Liver (tissue), 9 donors: ENCODE results near the gene CFAP251. TPM values are rescaled to one million over a fixed set of nuclear protein-coding genes. Genes with fewer than 3 reads are reported as not detected.

Source experiments
- DNase-seq: peaks from one replicate; pipeline ENCODE4 v3.0.0-alpha.2; 2017; ENCODE audit warnings: low spot score
- H3K27ac ChIP-seq, 2 donors: one replicate each; pipeline ENCODE4 v1.7.0; 2013; ENCODE audit warnings: inconsistent platforms in 2 of 2, low read length in 2 of 2, control low read depth in 1 of 2, low read depth in 1 of 2, mild to moderate bottlenecking in 1 of 2
- H3K27me3 ChIP-seq, 4 donors: one replicate each; pipeline versions ENCODE4 v1.6.1 to v1.7.0; 2013; ENCODE audit warnings: low read length in 3 of 4, inconsistent platforms in 1 of 4, mild to moderate bottlenecking in 1 of 4, moderate library complexity in 1 of 4; ENCODE audit not compliant: control insufficient read depth in 4 of 4, insufficient read depth in 4 of 4
- H3K36me3 ChIP-seq, 4 donors: one replicate each; pipeline versions ENCODE4 v1.6.1 to v1.7.0; 2013; ENCODE audit warnings: low read length in 3 of 4, mild to moderate bottlenecking in 3 of 4, low read depth in 1 of 4, moderate library complexity in 1 of 4; ENCODE audit not compliant: control insufficient read depth in 4 of 4, insufficient read depth in 3 of 4
- H3K4me1 ChIP-seq, 4 donors: one replicate each; pipeline versions ENCODE4 v1.6.1 to v1.7.0; 2013; ENCODE audit warnings: low read length in 3 of 4, mild to moderate bottlenecking in 3 of 4, moderate library complexity in 1 of 4; ENCODE audit not compliant: control insufficient read depth in 4 of 4, insufficient read depth in 4 of 4
- H3K4me3 ChIP-seq, 3 donors: one replicate each; pipeline versions ENCODE4 v1.6.1 to v1.7.0; 2013; ENCODE audit warnings: low read length in 3 of 3, control low read depth in 1 of 3, low read depth in 1 of 3, mild to moderate bottlenecking in 1 of 3
- H3K9ac ChIP-seq, 2 donors: one replicate each; pipeline ENCODE4 v1.7.0; 2013; ENCODE audit warnings: low read length in 2 of 2, mild to moderate bottlenecking in 2 of 2, moderate library complexity in 2 of 2, control low read depth in 1 of 2, low read depth in 1 of 2
- H3K9me3 ChIP-seq, 4 donors: one replicate each; pipeline versions ENCODE4 v1.6.1 to v1.7.0; 2013; ENCODE audit warnings: low read length in 3 of 4; ENCODE audit not compliant: control insufficient read depth in 4 of 4
- ATF3 ChIP-seq: IDR thresholded peaks from 2 replicates; pipeline ENCODE4 v1.6.1; 2016; ENCODE audit warnings: antibody characterized with exemption
- CTCF ChIP-seq: fragments of 150-350 bp; IDR thresholded peaks from 2 replicates; pipeline ENCODE4 v1.5.1; 2017; ENCODE audit warnings: improper control_type of control experiment, low read depth, low read length; ENCODE audit not compliant: missing input control
- EGR1 ChIP-seq, 2 donors: IDR thresholded peaks; 2 replicates each; pipeline ENCODE4 v1.6.1; 2016 to 2018; ENCODE audit warnings: antibody characterized with exemption in 2 of 2, low read depth in 2 of 2
- FOXA1 ChIP-seq: IDR thresholded peaks from 2 replicates; pipeline ENCODE4 v1.6.1; 2016; ENCODE audit warnings: antibody characterized with exemption
- FOXA2 ChIP-seq: IDR thresholded peaks from 2 replicates; pipeline ENCODE4 v1.6.1; 2016; ENCODE audit warnings: antibody characterized with exemption
- GABPA ChIP-seq, 2 donors: IDR thresholded peaks in 1 of 2; conservative IDR thresholded peaks in 1 of 2; 2 replicates each; pipeline ENCODE4 v1.6.1; 2016; ENCODE audit warnings: antibody characterized with exemption in 2 of 2, mild to moderate bottlenecking in 1 of 2, moderate library complexity in 1 of 2
- HNF4A ChIP-seq, 2 donors: conservative IDR thresholded peaks; 2 replicates each; pipeline ENCODE4 v1.6.1; 2016; ENCODE audit warnings: antibody characterized with exemption in 2 of 2, mild to moderate bottlenecking in 2 of 2
- HNF4G ChIP-seq: IDR thresholded peaks from 2 replicates; pipeline ENCODE4 v1.6.1; 2016; ENCODE audit warnings: antibody characterized with exemption
- JUND ChIP-seq, 2 donors: IDR thresholded peaks; 2 replicates each; pipeline ENCODE4 v1.6.1; 2016; ENCODE audit warnings: antibody characterized with exemption in 2 of 2
- MAX ChIP-seq: IDR thresholded peaks from 2 replicates; pipeline ENCODE4 v1.6.1; 2016; ENCODE audit warnings: antibody characterized with exemption
- NR2F2 ChIP-seq: IDR thresholded peaks from 2 replicates; pipeline ENCODE4 v1.6.1; 2016; ENCODE audit warnings: antibody characterized with exemption
- RAD21 ChIP-seq, 2 donors: IDR thresholded peaks; 2 replicates each; pipeline ENCODE4 v1.6.1; 2016; ENCODE audit warnings: antibody characterized with exemption in 2 of 2, mild to moderate bottlenecking in 2 of 2
- SP1 ChIP-seq: IDR thresholded peaks from 2 replicates; pipeline ENCODE4 v1.6.1; 2018; ENCODE audit warnings: antibody characterized with exemption, mild to moderate bottlenecking
- TAF1 ChIP-seq: conservative IDR thresholded peaks from 2 replicates; pipeline ENCODE4 v1.6.1; 2016; ENCODE audit warnings: antibody characterized with exemption, mild to moderate bottlenecking
- YY1 ChIP-seq: IDR thresholded peaks from 2 replicates; pipeline ENCODE4 v1.6.1; 2016; ENCODE audit warnings: antibody characterized with exemption, mild to moderate bottlenecking
- WGBS: extraction: QIAGEN DNeasy Blood & Tissue Kit; methylation state at CpG from one replicate; pipeline ENCODE4 v1.1.7; 2013; 5-methylcytosine and 5-hydroxymethylcytosine counted together
- polyA plus RNA-seq, 2 donors: library from polyadenylated mRNA; stranded (reverse) in 1 of 2; unstranded in 1 of 2; fragments of 200-250 nt in 1 of 2; fragments of >200 nt in 1 of 2; fragmentation: Nextera tagmentation in 1 of 2; extraction: Ambion mirVana in 1 of 2; gene quantifications; one replicate each; pipeline versions ENCODE4 v1.2.1 to v1.2.3, GENCODE V29; 2013 to 2015
- total RNA-seq, 2 donors: library from RNA; depleted of rRNA; stranded (reverse); fragments of >200 nt; gene quantifications; one replicate each; pipeline ENCODE4 v1.2.3, GENCODE V29; 2014
- donor health status: healthy.
- donor health status: healthy.
- donor health status: healthy.
- donor health status: healthy.
- donor health status: healthy.

CFAP251 gene
- total and polyA plus RNA-seq, 4 donors = 1.6 to 4.0 (median 2.0) TPM

GRCh38 chr12:121934309-121934664 lies 15.9 kb downstream of the CFAP251 start:
- TF ChIP-seq MAX (no peak), EGR1 (IDR thresholded peaks at IDR 0.05; ENCODE audit: low read depth in 2 of 2) (no peak), HNF4A (conservative IDR thresholded peaks at IDR 0.05) (no peak), HNF4G (no peak), FOXA1 (no peak), CTCF (no peak), FOXA2 (no peak), JUND (IDR thresholded peaks at IDR 0.05) (no peak), ATF3 (no peak), RAD21 (IDR thresholded peaks at IDR 0.05) (no peak), TAF1 (no peak), SP1 (no peak), YY1 (no peak)
- no peaks in the 10 kb centered on the region for H3K36me3 ChIP-seq
- H3K27me3 ChIP-seq = no peaks in the 10 kb centered on the region
- whole genome bisulfite sequencing = 97% methylated on average over 2 of the region's 2 CpGs
- no peak overlapping the region for H3K4me3 ChIP-seq
- H3K27ac ChIP-seq = no peak overlapping the region
- DNase-seq = no peak
- no peak overlapping the region for H3K9ac ChIP-seq
- H3K4me1 ChIP-seq = no peaks in the 10 kb centered on the region
- H3K9me3 ChIP-seq = no peaks in the 10 kb centered on the region

- peaks cover 0 to 2% (median 0%) of the 10 kb centered on the region in 4 donors for H3K36me3 ChIP-seq
- no peaks in the 10 kb centered on the region for H3K4me1 ChIP-seq
- H3K4me3 ChIP-seq = no peak overlapping the region
- H3K27me3 ChIP-seq = no peaks in the 10 kb centered on the region
- no peak overlapping the region for H3K27ac ChIP-seq
- DNase-seq = no peak
- no peak overlapping the region for H3K9ac ChIP-seq
- 93% methylated on average over 7 of the region's 7 CpGs for WGBS
- H3K9me3 ChIP-seq = no peaks in the 10 kb centered on the region
- TF ChIP-seq MAX (no peak), NR2F2 (no peak), TAF1 (no peak), FOXA2 (no peak), HNF4G (no peak), ATF3 (no peak), EGR1 (IDR thresholded peaks at IDR 0.05; ENCODE audit: low read depth in 2 of 2) (no peak), JUND (IDR thresholded peaks at IDR 0.05) (no peak), FOXA1 (no peak), HNF4A (conservative IDR thresholded peaks at IDR 0.05) (no peak), CTCF (no peak), GABPA (IDR thresholded peaks at IDR 0.05 in 1 of 2, conservative IDR thresholded peaks at IDR 0.05 in 1 of 2) (no peak)
Observed at GRCh38 chr12:121937654-121938053, 19.3 kb downstream of the CFAP251 start.
